Sciatic nerve (tissue), 2 donors: ENCODE measurements around the gene HHIPL2. TPM values are rescaled to one million over a fixed set of nuclear protein-coding genes. Genes with fewer than 3 reads are reported as not detected.

ENCODE experiments used
- ATAC-seq: fragments of 200-7000 bp; cut with Tn5 transposase; one replicate; pipeline ENCODE4 v1.9.1; 2020; ENCODE audit warnings: mild to moderate bottlenecking, moderate library complexity
- DNase-seq: peaks from one replicate; pipeline ENCODE4 v3.0.0-alpha.2; 2020; ENCODE audit warnings: low spot score
- intact Hi-C: fragments of 100-400 bp; cut with DNase I; formaldehyde crosslinking; loops from one replicate; pipeline ENCODE4 v1.14.2; 2022
- total RNA-seq: library from RNA; stranded (reverse); fragmentation: NEBNext Ultra II Directional; extraction: Animal tissue kit (Norgen Biotek cat#: 25700); gene quantifications from one replicate; pipeline ENCODE4 v1.2.1, GENCODE V29; 2021
- donor health status: DM: no; HTN: no; CAD: no.
- donor health status: DM: no; HTN: no; CAD: no.

HHIPL2 gene
- 0.80 TPM for total RNA-seq

DNA sequence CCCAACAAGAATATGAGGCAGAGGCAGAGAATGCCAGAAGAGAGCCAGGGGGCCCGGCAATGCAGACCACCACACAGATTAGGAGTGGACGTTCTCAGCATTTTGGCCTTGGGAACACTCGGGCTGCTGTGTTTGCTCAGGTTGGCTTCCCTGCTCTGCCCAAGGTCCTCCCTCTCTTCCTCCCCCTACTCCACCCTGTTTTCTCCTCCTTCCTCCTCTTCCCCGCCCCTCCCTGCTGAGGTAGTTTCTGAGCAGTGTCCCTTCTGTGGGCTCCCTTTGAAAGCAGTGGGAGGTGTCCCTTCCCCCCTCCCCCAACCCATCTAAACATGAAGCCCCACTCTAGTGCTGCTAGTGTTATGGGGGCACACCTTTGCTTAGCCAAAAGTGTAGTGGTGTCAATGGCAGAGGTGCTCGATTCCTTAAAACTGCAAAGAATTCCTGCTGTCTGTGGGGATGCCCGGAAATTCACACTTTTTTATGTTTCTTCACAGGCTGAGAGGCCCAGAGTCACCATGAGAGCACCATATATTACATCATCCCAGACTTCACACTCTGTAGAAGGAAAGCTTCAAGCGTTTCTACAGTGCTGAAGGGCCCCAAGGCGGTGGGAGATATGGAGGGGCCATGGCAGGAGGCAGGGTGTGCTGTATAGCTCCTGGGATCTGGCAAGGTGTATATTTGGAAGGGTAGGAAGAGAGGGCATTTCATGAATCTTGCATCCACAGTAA is at the start of gene HHIPL2:
Gene HHIPL2 (minus strand): TSS at position 161 of the 728 bp plus-strand sequence. CDS start 60 bp downstream, at position 101.
- intact Hi-C loops = no loop called here
- DNase-seq (no peak), ATAC-seq (no peak)

- intact Hi-C loops = no loop called here
- DNase-seq = no peak
- ATAC-seq = no peak
These were observed 48.8 kb upstream of the HHIPL2 start for GRCh38 chr1:222596696-222597095.

- intact Hi-C loops = no loop called here
- DNase-seq (no peak), ATAC-seq (no peak)
These were observed 46.9 kb upstream of the HHIPL2 start for GRCh38 chr1:222594789-222595188.

GRCh38 chr1:222592171-222592570 is 44.3 kb upstream of the HHIPL2 start:
- ATAC-seq (no peak), DNase-seq (no peak)
- intact Hi-C loops = no loop called here

DNA sequence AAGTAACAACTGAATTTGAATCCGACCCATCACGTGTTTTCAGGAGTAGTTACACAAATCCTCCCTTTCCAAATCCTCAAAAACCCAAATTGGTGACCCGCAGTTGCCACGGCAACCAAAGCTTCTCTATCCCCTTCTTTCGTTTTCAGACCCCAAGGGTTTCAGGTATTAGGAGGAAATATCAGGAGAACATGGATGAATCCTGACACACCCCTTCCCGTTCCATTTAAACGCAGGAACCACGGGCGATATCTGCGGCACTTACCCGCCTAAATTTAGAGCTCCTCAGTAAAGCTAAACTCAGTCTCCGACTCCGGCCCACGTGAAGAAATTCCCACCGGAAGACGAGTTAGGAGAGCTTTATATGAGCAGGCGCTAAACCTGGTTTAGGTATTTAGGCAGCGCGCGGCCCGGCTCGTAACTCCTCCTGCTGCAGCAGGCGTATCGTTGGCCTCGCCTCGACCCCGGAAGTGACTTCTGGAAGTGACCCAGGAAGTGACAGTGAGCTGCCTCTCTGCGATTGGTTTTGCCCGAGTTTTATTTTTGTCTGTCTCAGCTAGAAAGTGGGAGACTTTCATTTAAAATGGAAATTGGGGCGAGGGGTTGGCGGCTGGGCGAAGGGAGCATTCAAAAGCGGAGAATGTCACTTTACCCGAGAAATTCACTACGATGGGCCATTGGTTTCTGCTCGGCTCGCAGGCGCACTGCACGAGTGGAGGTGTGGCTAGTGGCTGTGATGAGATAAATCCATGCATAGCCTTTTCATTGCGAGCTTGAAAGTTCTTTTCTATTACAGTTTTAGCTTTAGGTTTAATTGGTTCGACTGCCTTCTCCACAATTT is 41.8 kb upstream of the HHIPL2 start, which contains the start of gene TAF1A:
Gene TAF1A (minus strand): TSS at position 472 of the 841 bp plus-strand sequence.
- DNase-seq (peak; percentile 92), ATAC-seq (peak; percentile 98)
- intact Hi-C loops = no loop called here

DNA sequence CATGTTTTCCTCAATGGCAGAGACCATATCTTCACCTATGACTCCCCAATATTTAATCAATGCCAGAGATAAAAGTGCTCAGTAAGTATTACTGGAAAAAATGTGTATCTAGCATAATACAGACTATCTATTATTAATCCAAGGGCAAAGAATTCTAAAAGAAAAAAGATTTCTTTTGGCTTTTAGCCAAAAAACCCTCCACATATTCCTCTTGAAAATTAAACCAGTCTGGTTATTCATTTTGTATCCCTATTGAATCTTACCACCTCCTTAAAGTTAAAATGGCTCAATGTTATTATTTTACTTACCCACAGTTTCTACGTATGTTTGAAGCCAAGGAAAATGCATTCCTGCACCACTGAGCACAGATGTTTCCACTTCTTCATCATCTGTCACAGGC is 40.2 kb upstream of the HHIPL2 start:
- no peak for DNase-seq
- ATAC-seq = no peak
- intact Hi-C loops = no loop called here

- intact Hi-C loops = no loop called here
- no peak for DNase-seq
- ATAC-seq = no peak
These were observed 38.9 kb upstream of the HHIPL2 start for GRCh38 chr1:222586842-222587241.

GRCh38 chr1:222583079-222583478 is 35.2 kb upstream of the HHIPL2 start:
- ATAC-seq (no peak), DNase-seq (no peak)
- intact Hi-C loops = no loop called here

- ATAC-seq (no peak), DNase-seq (no peak)
- intact Hi-C loops = no loop called here
These were observed 34.3 kb upstream of the HHIPL2 start for GRCh38 chr1:222582099-222582774.

GRCh38 chr1:222579316-222579715 is 31.4 kb upstream of the HHIPL2 start:
- no peak for ATAC-seq
- intact Hi-C loops = no loop called here

DNA sequence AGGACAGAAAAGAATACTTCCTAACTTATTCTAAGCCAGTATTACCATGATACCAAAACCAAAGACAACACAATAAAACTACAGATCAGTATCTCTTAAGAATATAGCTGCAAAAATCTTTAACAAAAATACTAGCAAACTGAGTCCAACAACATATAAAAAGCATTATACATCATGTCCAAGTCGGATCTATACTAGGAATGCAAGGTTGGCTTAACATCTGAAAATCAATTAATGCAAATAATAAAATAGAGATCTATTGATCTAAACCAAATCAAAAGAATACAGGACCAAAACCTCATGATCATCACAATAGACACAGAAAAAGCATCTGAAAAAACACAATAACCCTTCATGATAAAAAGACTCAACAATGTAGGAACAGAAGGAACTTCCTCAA is 22.9 kb upstream of the HHIPL2 start:
- intact Hi-C loops = loop anchor here (5.0 kb wide), 1 partner anchor 1114 kb away; no protein-coding TSS in a partner anchor
- DNase-seq (no peak), ATAC-seq (no peak)

More at GRCh38 chr1:222579316-222579715, 31.4 kb upstream of the HHIPL2 start:
- DNase-seq = no peak

DNA sequence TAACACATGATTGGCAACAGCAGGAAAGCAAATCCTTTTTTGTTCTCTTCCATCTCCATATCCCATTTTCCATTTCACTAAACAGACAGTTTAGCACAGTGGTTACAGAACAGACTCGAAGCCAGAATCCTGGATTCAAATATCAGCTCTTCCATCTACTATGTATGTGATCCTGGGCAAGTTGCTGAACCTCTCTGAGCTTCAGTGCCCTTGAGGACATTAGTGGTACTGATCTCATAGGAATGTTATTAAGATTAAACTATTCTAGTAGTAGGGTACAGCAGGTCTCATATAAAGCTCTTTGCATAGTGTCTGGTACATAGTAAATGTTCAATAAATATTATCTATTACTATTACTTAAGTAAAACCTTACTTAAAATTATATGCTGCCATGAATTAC is 13.8 kb upstream of the HHIPL2 start:
- intact Hi-C loops = no loop called here
- DNase-seq = no peak
- no peak for ATAC-seq

DNA sequence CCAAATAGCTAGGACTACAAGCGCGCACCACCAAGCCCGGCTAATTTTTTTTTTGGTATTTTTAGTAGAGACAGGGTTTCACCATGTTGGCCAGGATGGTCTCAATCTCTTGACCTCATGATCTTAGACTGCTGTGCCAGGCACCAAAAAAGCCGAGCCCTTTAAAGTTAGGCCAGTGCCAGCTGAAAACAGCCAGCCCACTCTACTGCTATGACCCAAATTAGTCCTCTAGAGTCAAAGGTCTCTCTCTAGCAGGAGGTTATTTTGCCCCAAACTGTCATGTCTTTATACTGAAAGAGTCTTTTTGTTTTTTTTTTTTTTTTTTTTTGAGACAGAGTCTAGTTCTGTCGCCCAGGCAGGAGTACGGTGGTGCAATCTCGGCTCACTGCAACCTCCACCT is 9.7 kb upstream of the HHIPL2 start:
- intact Hi-C loops = no loop called here
- no peak for ATAC-seq
- no peak for DNase-seq

GRCh38 chr1:222557148-222557547 is 9.2 kb upstream of the HHIPL2 start:
- no peak for DNase-seq
- ATAC-seq = no peak
- intact Hi-C loops = no loop called here

DNA sequence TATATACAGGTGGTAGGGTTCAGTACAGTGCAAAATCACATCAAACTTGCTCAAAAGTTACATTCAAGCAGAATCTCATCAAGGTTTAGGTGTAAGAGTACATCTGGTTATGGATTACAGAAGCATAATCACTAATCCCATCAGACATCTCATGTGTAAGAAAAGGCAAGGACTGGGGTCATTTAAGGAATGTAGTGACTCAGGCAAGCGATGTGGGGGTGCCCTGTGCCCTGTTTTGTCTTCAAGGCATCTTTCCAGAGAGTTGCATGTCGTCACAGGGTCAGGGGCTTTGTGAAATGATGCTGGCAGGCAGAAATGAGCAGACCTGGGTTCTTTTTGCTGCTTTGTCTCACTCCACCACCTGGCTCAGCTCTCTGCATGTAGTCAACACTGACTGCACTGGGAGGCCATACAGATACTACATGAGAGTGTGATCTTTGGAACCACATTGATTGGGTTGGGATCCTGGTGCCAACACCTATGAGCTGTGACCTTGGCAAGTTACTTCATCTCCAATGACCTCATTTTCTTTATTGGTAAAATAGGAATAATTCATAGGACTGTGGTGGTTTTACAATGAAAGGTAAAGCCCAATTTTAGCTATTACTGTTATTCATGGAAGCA is 8.2 kb upstream of the HHIPL2 start:
- intact Hi-C loops = no loop called here
- no peak for DNase-seq
- ATAC-seq = no peak

- DNase-seq (no peak), ATAC-seq (no peak)
- intact Hi-C loops = no loop called here
These were observed 6.3 kb upstream of the HHIPL2 start for GRCh38 chr1:222554177-222554576.

DNA sequence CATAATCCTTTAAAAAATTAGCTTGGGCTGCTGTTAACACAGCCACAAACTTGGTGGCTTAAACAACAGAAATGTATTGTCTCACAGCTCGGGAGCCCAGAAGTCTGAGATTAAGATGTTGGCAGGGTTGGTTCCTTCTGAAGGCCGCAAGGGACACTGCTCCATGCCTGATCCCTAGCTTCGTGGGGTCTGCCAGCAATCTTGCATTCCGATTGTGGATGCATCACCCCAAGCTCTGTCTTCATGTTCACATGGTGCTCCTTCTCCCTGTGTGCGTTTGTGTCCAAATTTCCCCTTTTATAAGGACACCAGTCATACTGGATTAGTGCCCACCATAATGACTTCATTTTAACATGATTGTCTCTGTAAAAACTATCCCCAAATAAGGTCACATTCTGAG is 5.0 kb upstream of the HHIPL2 start:
- ATAC-seq (no peak), DNase-seq (no peak)
- intact Hi-C loops = no loop called here

DNA sequence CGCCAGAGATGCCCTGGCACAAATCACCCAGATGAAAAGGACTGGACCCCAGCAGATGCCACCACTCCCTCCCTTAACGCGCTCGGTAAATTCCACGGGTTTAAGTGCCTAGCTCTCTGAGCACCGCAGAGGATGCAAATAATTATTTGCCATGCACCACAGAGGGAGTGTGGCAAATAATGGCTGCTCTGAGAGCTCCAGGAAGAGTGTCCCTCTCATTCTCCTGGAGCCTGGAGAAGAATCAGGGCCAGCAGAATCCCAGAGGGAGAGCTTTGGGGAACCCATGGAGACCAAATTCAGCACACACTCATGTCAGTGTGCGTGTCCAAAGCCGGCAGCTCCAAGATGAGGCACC is 667 bp downstream of the HHIPL2 start:
- no peak for ATAC-seq
- intact Hi-C loops = no loop called here

DNA sequence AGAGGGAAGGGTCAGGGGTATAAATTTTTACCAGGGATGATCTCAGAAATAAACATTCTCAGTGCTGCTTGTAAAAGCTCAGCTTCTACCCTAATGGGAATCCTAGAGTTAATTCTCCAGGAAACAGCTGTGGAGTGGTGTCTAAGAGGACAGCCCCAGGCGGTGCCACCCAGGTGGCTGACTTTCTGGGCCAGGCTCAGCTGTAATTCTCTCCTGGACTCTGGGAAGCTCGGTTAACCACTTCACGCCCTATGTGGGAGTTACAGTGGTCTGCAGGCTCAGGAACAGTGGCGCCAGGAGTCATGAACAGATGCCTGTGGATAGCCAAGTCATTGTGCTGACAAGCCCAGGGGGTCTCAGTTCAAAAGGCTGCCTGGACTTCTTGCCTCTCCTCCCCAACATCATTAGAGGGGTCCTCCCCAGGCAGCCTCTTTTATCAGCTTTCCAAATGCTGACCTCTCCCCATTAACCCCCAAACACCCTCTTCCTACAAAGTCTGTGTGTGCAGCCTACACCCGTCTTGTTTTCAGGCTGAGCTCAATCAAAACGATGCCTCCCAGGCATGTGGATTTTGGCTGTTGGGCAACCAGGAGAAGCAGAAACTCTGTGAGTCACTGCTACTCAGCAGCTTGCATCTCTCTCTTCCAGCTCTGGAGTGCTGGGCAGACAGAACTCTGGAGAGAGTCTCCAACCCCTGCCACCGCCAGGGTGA is 1.2 kb downstream of the HHIPL2 start:
- intact Hi-C loops = no loop called here
- ATAC-seq = no peak

More for the DNA sequence above, 667 bp downstream of the HHIPL2 start:
- no peak for DNase-seq

More for the DNA sequence above, 1.2 kb downstream of the HHIPL2 start:
- DNase-seq = no peak
